Panc1 (cell line): ENCODE measurements around the gene SUGCT. TPM values are rescaled to one million over a fixed set of nuclear protein-coding genes. Genes with fewer than 3 reads are reported as not detected.

ENCODE experiments used
- ATAC-seq: fragments of 200-7000 bp; cut with Tn5 transposase; 2 replicates; pipeline ENCODE4 v1.9.1; 2020; ENCODE audit warnings: mild to moderate bottlenecking, moderate library complexity
- BruUV-seq: library from RNA; stranded (reverse); fragments of 400-500 nt; replicated peaks from 2 replicates; lab custom pipeline; 2021; lab: Mats Ljungman, UMichigan
- CTCF ChIA-PET: fragments of 300-600 bp; sonication (Branson Sonifier 250); formaldehyde crosslinking; loops from one replicate; lab custom pipeline; 2022; ENCODE audit warnings: antibody characterized with exemption; lab: Charles Lee
- POLR2A ChIA-PET: fragments of 300-600 bp; sonication (Branson Sonifier 250); formaldehyde crosslinking; loops from one replicate; lab custom pipeline; 2022; ENCODE audit warnings: antibody characterized with exemption; lab: Charles Lee
- DNase-seq: peaks from one replicate; pipeline ENCODE4 v3.0.0-alpha.2; 2010; ENCODE audit warnings: low read depth, low spot score
- H3K27ac ChIP-seq: 2 replicates; pipeline ENCODE4 v1.5.1; 2011; ENCODE audit warnings: mild to moderate bottlenecking, low read length, inconsistent platforms
- H3K27me3 ChIP-seq: fragments of 200-500 bp; sonication (Bioruptor generic); 2 replicates; pipeline ENCODE4 v1.6.0; 2014; ENCODE audit warnings: low read length, inconsistent platforms; ENCODE audit not compliant: control insufficient read depth, insufficient read depth
- H3K36me3 ChIP-seq: fragments of 200-500 bp; sonication (Bioruptor generic); 2 replicates; pipeline ENCODE4 v1.5.1; 2014; ENCODE audit warnings: inconsistent platforms, mild to moderate bottlenecking, low read length, moderate library complexity; ENCODE audit not compliant: control insufficient read depth, insufficient read depth
- H3K4me1 ChIP-seq: 2 replicates; pipeline ENCODE4 v1.5.1; 2011; ENCODE audit warnings: inconsistent platforms, mild to moderate bottlenecking, low read length, moderate library complexity; ENCODE audit not compliant: control insufficient read depth, insufficient read depth
- H3K4me3 ChIP-seq, 2 experiments: 2 replicates each; pipeline ENCODE4 v1.5.1; 2011 to 2012; ENCODE audit warnings: low read depth in 2 of 2, low read length in 2 of 2, mild to moderate bottlenecking in 2 of 2, inconsistent platforms in 1 of 2, moderate library complexity in 1 of 2
- H3K9me3 ChIP-seq: fragments of 200-500 bp; sonication (Bioruptor generic); 2 replicates; pipeline ENCODE4 v1.5.1; 2014; ENCODE audit warnings: low read depth, mild to moderate bottlenecking, inconsistent platforms, low read length, moderate library complexity; ENCODE audit not compliant: control insufficient read depth, insufficient read depth
- POLR2AphosphoS5 ChIP-seq: IDR thresholded peaks from 2 replicates; pipeline ENCODE4 v1.6.1; 2012; ENCODE audit warnings: mild to moderate bottlenecking, low read depth, low read length, moderate library complexity
- SIN3A ChIP-seq: IDR thresholded peaks from 2 replicates; pipeline ENCODE4 v1.6.1; 2012; ENCODE audit warnings: low read depth, mild to moderate bottlenecking, low read length, moderate library complexity, borderline replicate concordance; ENCODE audit not compliant: insufficient read depth
- TCF7L2 ChIP-seq: IDR thresholded peaks from 2 replicates; pipeline ENCODE4 v1.6.1; 2011; ENCODE audit warnings: mild to moderate bottlenecking, low read depth, low read length, inconsistent platforms
- in situ Hi-C: cut with HindIII; loops from 2 replicates; pipeline ENCODE4 v1.10.0; 2016; ENCODE audit warnings: low sequenced_read_pairs, low pct_unique_long_range_greater_than_20kb
- intact Hi-C: fragments of 100-400 bp; cut with micrococcal nuclease; formaldehyde crosslinking; loops from one replicate; pipeline ENCODE4 v1.10.0; 2022; ENCODE audit not compliant: unreplicated experiment
- total RNA-seq: library from RNA; stranded (reverse); gene quantifications from one replicate; pipeline ENCODE4 v1.2.1, GENCODE V29; 2021; ENCODE audit not compliant: unreplicated experiment
- TF ChIP-seq, protein P1 (sequence below), 2 experiments: IDR thresholded peaks; 2 replicates each; pipeline ENCODE4 v1.6.1; 2011 to 2012; ENCODE audit warnings: low read depth in 2 of 2, control low read depth in 1 of 2, low read length in 1 of 2, mild to moderate bottlenecking in 1 of 2, moderate library complexity in 1 of 2; ENCODE audit not compliant: insufficient read depth in 1 of 2
- TF ChIP-seq, protein P2 (sequence below): fragments of 450-650 bp; IDR thresholded peaks from 2 replicates; pipeline ENCODE4 v1.5.1; 2017; ENCODE audit warnings: mild to moderate bottlenecking

The SUGCT gene
- total RNA-seq, 1 experiment from 2014 or later, result 3.1 TPM

GRCh38 chr7:40276061-40276460, 141.3 kb downstream of the SUGCT start:
- Histone ChIP-seq H3K4me1 (no peaks in the 10 kb centered on the region), H3K4me3 (no peak overlapping the region), H3K27me3 (no peaks in the 10 kb centered on the region), H3K27ac (no peak overlapping the region), H3K9me3 (no peaks in the 10 kb centered on the region), H3K36me3 (no peaks in the 10 kb centered on the region)
- TF ChIP-seq TCF7L2 (no peak), SIN3A (no peak), POLR2AphosphoS5 (no peak)
- TF ChIP-seq, protein P1, sequence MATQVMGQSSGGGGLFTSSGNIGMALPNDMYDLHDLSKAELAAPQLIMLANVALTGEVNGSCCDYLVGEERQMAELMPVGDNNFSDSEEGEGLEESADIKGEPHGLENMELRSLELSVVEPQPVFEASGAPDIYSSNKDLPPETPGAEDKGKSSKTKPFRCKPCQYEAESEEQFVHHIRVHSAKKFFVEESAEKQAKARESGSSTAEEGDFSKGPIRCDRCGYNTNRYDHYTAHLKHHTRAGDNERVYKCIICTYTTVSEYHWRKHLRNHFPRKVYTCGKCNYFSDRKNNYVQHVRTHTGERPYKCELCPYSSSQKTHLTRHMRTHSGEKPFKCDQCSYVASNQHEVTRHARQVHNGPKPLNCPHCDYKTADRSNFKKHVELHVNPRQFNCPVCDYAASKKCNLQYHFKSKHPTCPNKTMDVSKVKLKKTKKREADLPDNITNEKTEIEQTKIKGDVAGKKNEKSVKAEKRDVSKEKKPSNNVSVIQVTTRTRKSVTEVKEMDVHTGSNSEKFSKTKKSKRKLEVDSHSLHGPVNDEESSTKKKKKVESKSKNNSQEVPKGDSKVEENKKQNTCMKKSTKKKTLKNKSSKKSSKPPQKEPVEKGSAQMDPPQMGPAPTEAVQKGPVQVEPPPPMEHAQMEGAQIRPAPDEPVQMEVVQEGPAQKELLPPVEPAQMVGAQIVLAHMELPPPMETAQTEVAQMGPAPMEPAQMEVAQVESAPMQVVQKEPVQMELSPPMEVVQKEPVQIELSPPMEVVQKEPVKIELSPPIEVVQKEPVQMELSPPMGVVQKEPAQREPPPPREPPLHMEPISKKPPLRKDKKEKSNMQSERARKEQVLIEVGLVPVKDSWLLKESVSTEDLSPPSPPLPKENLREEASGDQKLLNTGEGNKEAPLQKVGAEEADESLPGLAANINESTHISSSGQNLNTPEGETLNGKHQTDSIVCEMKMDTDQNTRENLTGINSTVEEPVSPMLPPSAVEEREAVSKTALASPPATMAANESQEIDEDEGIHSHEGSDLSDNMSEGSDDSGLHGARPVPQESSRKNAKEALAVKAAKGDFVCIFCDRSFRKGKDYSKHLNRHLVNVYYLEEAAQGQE (IDR thresholded peaks at IDR 0.05; ENCODE audit: insufficient read depth in 1 of 2, low read depth in 2 of 2, low read length in 1 of 2), result no peak
- TF ChIP-seq, protein P2, sequence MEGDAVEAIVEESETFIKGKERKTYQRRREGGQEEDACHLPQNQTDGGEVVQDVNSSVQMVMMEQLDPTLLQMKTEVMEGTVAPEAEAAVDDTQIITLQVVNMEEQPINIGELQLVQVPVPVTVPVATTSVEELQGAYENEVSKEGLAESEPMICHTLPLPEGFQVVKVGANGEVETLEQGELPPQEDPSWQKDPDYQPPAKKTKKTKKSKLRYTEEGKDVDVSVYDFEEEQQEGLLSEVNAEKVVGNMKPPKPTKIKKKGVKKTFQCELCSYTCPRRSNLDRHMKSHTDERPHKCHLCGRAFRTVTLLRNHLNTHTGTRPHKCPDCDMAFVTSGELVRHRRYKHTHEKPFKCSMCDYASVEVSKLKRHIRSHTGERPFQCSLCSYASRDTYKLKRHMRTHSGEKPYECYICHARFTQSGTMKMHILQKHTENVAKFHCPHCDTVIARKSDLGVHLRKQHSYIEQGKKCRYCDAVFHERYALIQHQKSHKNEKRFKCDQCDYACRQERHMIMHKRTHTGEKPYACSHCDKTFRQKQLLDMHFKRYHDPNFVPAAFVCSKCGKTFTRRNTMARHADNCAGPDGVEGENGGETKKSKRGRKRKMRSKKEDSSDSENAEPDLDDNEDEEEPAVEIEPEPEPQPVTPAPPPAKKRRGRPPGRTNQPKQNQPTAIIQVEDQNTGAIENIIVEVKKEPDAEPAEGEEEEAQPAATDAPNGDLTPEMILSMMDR, result no peak
- ATAC-seq (no peak), DNase-seq (no peak)
- intact Hi-C loops (no loop called here), in situ Hi-C loops (no loop called here)
- no TSS peak for BruUV-seq
- POLR2A ChIA-PET, result no interaction called here
- CTCF ChIA-PET, result no interaction called here

DNA sequence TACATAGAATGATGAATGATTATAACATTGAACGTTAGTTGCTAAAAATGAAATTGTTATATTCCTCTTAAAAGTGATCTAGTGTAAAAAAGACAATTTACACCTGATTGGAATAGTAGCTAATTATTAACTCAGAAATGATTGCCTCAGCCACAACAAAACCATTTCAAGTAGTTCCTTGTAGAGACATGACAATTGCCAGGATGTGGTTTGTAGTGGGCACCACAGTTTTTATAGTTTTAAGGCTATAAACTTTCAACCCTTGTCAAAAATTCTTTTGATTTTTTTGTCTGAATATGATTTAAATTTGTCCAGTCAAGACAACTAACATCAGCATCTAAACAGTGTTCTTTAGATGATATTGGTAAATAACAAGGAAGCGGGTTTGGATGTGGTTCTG, 145.2 kb downstream of the SUGCT start:
- no TSS peak for BruUV-seq

More for the DNA sequence above, 145.2 kb downstream of the SUGCT start:
- Histone ChIP-seq H3K9me3 (no peaks in the 10 kb centered on the region), H3K36me3 (no peaks in the 10 kb centered on the region), H3K4me3 (no peak overlapping the region), H3K27ac (no peak overlapping the region), H3K27me3 (no peaks in the 10 kb centered on the region), H3K4me1 (no peaks in the 10 kb centered on the region)
- in situ Hi-C loops (no loop called here), intact Hi-C loops (no loop called here)
- TF ChIP-seq TCF7L2 (no peak), POLR2AphosphoS5 (no peak), SIN3A (no peak)
- TF ChIP-seq, protein P1 (IDR thresholded peaks at IDR 0.05; ENCODE audit: insufficient read depth in 1 of 2, low read depth in 2 of 2, low read length in 1 of 2), result no peak
- TF ChIP-seq, protein P2, result no peak
- ATAC-seq, result no peak
- ChIA-PET CTCF (no interaction called here), POLR2A (no interaction called here)
- DNase-seq, result no peak
